Effector CD4-positive, alpha-beta T cell (primary cell): Measurements from ENCODE around the gene RASAL2.
"Not testable (repeated sequence)": the region's sequence is repeated elsewhere in the genome, so short reads cannot be mapped to it uniquely, and the experiment has no call there.

Source experiments
- DNase-seq: peaks from one replicate; pipeline ENCODE4 v3.0.0-alpha.2; 2020

RASAL2 gene

DNA sequence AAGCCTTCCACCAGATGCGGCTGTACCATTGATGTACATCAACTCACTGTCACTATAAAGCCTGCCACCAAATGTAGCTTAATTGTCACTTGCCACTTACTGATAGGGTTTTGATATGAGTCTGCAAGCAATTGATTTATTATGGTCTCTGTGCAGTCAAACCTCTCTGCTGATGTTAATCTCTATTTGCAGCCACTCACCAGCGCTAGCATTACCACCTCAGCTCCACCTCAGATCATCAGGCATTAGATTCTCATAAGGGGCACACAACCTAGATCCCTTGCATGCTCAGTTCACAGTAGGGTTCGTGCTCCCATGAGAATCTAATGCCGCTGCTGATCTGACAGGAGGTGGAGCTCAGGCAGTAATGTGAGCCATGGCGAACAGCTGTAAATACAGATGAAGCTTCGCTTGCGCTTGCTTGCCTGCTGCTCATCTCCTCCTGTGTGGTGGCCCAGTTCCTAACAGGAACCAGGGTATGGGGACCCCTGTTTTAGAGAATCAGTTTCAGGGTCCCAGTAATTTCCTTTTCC lies 26.7 kb downstream of the RASAL2 start:
- DNase-seq = not testable (repeated sequence)

DNA sequence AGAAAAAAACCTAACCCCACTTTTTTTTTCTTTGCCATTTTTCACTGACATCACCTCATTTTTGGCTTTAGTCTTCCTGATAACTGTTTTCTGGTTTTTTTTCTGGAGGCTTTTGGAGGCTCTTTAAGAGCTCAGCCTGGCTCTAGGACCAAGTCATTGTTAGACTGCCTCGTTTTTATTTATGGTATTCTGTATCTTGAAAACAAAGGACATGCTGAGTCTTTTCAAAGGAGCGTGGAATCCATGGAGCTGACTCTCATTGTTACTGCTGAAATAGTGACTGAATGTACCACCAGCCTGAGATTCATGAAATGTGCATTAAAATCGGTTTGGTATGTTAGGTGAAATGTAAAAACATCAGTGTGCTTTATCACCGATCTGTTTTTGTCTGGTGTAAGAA lies 28.0 kb downstream of the RASAL2 start:
- DNase-seq = no peak

DNA sequence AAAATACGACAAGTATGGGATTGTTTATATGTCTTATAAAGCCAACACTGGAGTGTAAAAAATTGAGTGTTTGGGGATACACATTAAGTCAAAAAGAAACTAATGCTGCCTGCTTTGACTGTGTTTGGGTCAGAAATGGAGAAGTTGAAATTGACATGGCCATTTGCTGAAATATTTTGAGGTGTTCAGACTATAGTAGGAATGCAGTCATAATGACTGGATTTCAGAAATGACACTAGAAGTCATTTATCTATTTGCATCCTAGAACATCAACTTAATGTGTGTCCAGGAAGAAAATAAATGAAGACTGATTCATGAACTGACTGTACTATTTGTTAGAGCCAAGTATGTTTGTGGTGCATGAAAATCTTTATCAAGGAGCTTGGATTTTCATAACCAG lies 28.4 kb downstream of the RASAL2 start:
- DNase-seq = no peak

DNA sequence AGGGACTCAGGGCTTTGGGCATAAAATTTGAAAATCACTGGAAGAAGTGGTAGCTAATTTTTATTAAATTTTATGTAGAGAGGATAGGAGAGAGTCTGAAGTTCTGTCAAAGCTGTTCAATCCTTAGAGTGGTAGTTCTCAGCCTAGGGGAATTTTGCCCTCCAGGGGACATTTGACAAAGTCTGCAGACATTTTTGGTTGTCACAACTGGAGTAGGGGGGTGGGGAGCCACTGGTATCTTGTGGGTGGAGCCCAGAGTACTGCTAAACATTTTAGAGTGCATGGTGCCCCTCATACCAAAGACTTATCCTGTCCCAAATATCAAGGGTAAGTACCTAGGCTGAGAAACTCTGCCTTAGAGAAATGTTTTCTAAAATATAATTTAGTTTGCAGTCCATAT lies 30.2 kb downstream of the RASAL2 start:
- no peak for DNase-seq

DNA sequence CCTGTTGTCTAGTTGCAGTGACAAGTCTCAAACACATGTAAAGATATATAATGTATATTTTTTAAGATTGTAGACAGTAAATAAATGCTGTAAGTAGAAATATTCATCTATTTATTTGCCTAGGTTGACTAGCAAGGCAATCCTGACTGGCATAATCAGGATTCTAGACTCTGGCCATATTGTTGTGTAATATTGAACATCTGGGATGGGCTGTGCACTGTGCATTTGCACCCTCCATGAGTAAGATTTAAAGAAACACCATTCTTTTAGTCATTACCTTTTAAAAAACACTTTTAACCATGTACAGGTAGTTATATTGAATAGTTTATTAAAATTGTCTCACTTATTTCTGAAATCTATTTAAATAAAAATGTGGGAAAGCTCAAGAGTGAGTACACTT lies 32.4 kb downstream of the RASAL2 start:
- no peak for DNase-seq

DNA sequence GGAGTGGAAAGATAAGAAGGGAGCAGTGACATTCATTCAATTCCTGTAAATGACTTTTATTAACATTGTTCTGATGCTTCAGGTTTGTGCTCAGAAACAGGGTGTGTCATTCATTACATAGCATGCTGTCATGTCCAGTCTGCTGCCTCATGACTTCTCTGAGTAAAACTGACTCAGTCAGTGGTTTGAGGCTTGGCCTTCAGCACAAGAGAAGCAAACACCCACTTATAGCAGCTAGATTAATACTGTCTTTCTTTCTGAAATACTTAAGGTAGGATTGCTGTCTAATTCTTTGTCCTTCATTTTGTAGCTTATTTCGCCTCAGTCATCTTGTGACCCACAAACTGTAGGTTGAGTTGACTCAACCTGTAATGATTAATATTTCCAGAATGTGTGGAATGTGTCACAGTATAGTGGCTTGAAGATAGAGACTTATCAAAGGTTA lies 32.9 kb downstream of the RASAL2 start:
- no peak for DNase-seq

DNA sequence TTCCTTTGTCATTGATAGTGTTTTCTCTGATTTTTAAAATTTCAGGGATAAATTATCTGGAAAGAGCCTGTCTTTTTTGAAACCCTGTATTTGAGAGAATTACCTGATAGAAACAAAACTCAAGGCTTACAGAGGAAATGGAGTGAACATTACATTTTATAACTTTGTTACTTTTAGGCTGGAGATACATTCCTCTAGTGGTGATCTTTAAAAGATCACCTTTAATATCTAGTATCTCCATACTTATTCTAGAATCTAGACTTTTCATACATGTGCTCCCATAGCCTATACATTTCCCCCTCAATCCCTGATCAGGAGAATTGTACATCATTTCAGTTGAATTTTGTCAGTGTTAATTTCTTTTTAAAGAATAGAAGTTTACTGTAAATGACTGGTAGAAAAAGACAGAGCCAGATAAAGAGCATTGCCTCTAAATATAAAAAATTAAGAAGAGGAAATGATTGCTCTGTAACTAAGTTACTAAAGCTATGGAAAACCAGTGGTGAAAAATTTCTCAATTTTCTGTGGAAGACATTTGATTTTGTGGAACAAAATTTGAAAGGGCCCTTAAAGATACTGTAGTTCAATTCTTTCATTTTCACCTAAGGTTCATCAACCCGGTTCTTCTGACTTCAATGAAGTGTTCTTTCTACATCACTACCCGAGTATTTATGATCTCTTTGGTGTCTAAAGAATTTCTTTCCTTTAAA lies 33.7 kb downstream of the RASAL2 start:
- no peak for DNase-seq

DNA sequence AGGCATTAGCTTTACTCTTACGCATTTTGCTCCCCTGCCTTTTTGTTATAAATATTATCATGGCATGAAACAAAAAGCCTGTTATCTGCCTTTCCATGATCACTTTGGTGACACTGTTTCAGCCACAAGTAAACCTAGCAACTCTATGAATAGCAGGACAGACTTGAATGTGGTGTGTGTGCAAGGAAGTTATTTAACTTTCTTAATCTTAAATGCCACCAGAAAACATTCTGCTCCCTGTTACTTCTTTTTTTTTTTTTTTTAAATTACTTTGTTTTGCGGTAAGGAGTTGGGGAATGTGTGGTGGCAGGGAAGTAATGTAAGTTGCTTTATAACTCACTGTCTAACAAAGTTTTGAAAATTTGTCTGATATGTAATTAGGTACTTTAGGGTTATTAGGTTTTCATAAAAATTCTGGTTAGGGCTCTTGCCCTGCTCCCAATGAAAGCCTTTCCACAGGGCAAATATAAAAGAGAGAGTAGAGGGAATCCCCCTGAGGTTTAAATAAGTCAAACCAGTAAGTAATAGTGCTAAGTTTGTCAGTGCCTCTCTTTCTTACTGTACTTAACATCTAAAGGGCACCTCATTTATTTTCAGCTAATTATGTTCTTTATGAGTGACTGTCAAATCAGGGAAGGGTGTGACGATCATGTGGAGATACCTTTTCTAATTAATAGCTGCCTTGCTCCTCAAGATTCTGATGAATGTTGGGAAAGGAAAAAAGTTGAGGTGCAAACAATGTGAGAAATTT lies 39.5 kb downstream of the RASAL2 start:
- no peak for DNase-seq

DNA sequence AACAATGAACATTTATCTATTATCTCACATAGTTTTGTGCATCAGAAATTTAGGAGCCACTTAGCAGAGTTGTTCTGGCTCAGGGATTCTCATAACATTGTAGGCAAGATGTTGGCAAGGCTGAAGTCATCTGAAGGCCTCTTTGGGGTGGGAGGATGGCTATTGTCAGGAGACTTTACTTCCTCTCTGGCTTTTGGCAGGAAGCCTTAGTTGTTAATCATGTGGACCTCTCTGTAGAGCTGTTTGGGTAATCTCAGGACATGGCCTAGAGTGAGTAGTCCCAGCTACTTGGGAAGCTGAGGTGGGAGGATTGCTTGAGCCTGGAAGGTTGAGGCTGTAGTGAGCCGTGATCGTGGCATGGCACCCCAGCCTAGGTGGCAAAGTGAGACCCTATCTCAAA lies 40.2 kb downstream of the RASAL2 start:
- no peak for DNase-seq

DNA sequence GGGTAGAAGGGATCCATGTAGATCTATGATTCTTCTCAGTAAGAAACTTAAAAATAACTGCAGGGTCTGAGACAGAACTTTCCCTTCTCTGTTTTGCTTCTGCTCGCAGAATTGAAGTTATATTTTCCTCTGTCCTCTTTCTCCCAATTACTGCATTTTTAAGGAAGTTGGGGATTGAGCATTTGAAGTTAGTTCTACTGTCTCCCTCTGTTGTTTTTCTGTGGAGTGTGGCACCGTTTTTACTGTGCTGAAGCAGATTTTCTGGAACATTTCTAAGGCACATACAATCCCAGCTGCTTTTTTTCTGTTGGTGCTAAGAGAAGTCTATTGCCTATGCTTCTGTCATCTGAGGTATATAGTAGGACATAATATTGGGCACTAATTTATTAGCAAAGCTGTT lies 43.3 kb downstream of the RASAL2 start:
- no peak for DNase-seq

DNA sequence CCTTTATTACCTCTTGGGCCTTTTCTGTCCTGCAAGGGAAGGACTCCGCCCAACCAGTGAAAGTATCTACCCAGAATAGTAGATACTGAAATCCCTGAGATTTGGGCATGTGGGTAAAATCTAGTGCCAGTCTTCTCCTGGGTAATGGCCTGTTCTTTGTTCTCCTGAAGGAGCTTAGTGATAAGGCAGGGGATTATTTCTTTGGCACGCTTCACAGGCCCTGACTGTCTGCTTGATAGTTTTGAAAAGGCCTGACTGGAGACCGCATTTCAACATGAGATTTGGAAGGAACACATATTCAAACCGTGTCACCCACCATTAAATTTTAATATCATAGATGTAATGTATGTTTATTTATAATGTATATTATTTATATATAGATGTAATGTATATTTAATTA lies 48.9 kb downstream of the RASAL2 start:
- no peak for DNase-seq

DNA sequence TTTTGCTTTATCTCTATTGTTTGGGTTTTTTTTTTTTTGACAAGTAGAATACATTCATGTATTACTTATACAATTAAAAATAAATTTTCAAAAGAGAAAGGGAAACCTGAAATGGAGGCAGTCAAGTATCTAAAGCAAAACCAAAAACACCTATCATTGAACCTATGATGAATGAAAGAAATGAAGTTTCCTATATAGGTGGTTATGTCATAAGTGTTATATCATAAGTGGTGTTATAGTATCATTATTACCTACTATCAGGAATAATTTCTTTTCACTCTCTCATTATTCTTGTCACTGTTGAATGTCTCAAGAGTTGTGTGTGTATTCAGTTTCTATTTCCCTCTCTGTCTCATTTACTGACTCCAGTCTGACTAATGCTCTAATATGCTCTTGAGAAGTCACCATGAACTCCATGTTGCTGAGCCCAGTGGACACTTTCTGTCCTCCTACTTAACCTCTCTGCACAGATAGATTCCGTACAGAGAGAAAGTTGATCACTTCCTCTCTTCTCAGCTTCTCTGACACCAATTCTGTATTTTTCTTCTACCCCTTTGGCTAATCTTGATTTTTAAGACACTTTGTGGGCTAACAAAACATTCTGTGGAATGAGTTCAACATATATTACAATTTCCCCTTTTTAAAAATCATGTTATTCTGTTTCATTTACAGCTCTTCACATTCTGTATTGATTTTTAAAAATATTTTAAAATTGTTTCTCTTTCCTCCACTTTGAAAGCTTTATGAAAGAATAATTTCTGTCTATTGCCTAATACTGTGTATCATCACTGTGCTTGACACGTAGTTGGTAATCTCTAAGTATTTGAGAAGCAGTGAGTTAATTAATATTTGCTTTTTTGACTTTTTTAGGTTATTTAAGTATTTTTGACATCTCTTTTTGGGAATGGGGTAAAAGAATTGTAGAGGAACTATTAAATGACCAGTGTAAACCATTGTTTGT lies 50.1 kb downstream of the RASAL2 start:
- DNase-seq = no peak

DNA sequence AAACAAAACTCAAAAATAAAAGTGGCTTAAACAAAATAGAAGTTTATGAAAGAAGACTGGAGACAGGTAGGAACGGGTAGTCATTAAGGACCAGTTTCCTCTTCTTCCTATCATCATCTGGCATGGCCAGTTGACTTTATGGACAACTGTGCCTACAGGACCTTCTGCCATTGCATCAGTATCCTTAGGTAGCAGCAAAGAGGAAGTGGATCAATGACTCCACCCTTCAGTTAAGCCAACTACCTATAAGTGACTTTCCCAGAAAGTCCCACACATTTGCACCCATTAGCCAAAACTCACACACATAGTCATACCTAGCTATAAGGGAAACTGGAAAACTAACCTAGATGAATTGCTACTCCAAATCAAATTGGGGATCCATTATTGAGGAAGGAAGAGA lies 51.7 kb downstream of the RASAL2 start:
- no peak for DNase-seq

DNA sequence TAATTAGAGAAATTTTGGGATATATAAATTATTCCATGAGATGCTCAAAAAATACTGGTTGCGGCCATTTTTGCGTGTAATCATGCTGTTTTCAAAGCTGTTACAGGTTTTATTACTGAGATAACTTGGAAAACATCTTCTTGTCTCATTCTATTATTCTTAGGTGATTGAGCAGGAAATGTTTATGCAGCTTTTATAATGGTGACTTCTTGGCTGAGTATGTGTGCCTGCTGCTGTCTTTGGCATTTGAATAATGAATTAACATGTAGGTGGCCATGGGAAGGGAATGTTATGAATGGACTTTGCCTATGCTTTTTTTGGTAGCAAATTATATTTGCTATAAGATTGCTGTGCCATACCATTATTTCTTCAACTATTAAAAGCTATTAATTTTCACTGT lies 52.5 kb downstream of the RASAL2 start:
- no peak for DNase-seq

DNA sequence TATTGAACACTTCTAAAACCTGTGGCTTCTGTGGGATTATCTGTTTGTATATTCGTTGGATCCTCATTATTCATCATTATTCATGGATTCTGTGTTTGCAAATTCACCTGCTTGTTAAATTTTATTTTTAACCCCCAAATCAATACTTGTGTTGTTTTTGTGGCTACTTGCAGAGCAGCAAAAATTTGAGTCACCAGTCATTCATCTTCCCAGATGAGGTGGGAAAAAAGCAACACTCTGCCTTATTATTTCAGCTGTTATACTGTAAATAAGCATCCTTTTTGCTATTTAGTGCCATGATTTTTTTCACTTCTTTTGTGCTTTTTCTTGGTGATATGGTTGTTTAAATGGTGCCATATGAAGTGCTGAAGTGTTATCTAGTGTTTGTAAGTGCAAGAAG lies 56.7 kb downstream of the RASAL2 start:
- no peak for DNase-seq

DNA sequence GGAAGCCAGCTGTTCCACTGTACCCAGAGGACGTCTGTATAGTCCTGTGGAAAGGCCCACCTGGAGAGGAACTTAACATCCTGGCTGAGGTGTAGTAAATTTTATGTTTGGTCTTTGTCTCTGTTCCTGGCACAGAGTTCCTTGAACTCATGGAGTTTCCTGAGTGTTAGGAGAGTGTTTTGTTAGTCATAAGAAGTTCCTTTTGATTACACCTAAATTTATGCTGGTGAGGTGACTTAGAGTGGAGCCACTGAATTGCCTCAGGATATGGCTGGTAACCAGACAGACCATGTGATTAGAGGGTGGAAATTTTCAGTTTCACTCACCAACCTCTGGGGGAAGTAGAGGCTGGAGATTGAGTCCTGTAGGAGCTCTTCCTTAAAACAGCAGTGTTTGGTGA lies 57.9 kb downstream of the RASAL2 start:
- DNase-seq = no peak

DNA sequence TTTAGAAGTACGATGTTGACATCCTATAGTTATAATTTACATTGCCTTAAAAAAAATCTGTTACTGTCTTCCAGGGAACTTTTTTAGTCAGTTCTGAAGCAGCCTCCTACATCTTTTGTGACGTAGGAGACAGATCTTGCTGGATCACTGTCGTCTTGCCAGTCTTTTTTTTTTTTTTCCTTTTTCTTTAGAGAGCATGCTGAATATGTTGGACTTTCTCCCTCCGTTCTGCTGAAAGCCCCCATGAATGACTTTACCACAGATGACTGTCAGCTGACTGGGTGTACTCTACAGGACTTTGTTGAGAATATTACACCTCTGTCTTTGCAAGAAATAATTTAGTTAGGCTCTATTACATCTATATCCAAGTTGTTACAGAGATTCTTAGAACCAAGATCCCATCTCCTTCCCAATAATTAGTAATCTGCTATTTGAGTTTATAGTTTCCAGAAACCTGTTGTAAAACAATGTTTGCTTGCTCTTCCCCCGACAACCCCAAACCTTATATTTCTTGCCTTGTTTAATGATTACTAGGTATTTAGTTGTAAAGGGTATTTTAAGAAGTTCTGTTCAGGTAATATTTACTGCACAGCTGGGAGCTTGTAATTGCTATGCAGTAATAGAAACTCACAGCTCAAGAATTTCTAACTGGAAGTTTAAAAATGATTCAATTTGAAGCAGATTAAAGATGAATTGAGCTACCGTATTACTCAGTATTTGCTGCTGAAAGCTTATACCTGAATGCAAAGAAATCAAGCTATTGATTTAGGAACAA lies 61.8 kb downstream of the RASAL2 start:
- no peak for DNase-seq

DNA sequence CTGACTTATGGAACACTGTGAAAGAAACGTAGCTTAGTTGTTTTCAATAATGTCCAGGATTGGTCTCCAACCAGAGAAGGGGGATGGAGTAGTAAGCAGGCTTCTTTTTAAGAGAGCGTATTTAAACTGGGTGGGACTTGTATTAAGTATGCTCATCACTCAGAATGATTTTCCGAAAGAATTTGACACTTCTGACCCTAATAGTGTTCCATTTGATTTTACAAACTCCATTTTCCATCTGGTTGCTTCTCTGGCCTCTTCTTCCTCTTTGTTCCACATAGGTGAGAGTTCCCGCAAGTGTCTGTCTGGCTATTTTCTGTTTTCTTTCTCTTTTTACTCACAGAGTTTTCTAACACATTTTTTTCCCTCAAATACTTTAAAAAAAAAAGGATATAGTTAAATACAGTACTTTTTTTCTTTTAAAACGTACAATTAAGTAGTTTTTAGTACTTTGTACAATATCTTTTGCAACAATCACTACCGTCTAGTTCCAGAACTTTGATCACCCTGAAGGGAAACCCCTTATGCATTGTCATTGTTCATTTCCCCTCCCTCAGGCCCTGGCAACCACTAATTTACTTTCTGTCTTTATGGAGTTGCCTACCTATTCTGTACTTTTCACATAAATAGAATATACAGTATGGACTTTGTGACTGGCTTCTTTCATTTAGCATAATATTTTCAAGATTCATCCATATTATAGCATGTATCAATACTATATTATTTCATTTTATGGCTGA lies 67.0 kb downstream of the RASAL2 start:
- DNase-seq = no peak

DNA sequence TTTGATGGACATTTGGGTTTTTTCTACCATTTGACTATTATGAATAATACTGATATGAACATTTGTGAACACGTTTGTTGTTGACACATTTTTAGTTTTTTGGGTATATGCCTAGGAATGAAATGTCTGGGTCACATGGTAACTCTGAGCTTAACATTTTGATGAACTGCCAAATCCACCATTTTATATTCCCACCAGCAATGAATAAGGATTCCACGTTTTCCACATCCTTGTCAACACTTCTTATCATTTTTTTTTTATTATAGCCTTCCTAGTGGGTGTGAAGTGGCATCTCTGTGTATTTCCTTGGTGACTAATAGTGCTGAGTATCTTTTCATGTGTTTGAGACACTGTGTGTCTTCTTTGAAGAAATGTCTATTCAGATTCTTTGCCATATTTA lies 67.6 kb downstream of the RASAL2 start:
- DNase-seq = no peak

DNA sequence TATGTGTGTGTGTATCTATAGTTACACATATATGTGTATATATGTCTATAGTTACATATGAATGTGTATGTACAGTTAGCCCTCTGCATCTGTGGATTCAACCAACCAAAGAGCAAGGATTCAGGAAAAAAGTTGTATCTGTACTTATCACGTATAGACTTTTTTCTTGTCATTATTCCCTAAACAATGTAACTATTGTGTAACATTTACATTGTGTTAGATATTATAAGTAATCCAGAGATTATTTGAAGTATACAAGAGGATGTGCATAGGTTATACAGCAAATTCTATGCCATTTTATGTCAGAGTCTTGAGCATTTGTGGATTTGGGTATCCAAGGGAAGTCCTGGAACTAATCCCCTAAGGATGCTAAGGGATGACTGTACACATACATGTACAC lies 71.3 kb downstream of the RASAL2 start:
- no peak for DNase-seq

DNA sequence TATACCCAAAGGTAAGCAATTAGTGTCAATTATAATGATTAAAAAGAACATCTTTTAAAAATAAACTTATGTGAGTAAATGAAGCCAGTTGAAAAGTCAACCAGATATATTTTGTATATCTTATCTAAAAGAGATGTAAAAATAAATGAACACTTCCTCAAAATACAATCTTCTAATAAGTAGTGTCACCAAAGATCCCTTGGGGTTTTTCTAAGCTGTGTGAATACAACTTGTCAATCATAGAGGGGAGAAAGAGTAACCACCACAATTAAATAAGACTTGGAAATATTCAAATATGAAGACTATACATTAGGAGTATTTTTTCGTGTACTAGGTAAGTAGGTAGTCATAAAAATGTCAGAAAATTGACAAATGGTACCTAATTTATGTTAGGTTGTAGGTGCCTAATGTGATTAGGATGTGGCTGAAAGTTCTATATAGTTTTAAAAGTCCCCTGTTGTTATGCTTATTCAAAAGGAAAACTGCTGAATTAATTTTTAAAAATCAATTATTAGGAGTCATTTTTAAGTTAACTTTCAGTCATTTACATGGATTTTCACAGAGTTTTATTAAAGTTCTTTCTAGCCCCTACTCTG lies 72.6 kb downstream of the RASAL2 start:
- DNase-seq = no peak
